ENCODE data around the gene HIVEP3. TPM values are rescaled to one million over a fixed set of nuclear protein-coding genes. Genes with fewer than 3 reads are reported as not detected.

The HIVEP3 gene
- total RNA-seq, 1 donor from 2014 or later, result 38.9 TPM

GRCh38 chr1:41853907-41854306 lies 64.8 kb downstream of the HIVEP3 start:
- intact Hi-C loops (cut with micrococcal nuclease), result no loop called here

- intact Hi-C loops (cut with micrococcal nuclease), result no loop called here
Observed at GRCh38 chr1:41852091-41852490, 66.6 kb downstream of the HIVEP3 start.

GRCh38 chr1:41851589-41851988 lies 67.1 kb downstream of the HIVEP3 start:
- intact Hi-C loops (cut with micrococcal nuclease), result no loop called here

GRCh38 chr1:41850029-41850428 lies 68.7 kb downstream of the HIVEP3 start:
- intact Hi-C loops (cut with micrococcal nuclease), result no loop called here

GRCh38 chr1:41849211-41849759 lies 69.4 kb downstream of the HIVEP3 start:
- intact Hi-C loops (cut with micrococcal nuclease), result no loop called here

- intact Hi-C loops (cut with micrococcal nuclease), result no loop called here
Observed at GRCh38 chr1:41848216-41848952, 70.3 kb downstream of the HIVEP3 start.

GRCh38 chr1:41847733-41848132 lies 71.0 kb downstream of the HIVEP3 start:
- intact Hi-C loops (cut with micrococcal nuclease), result no loop called here

GRCh38 chr1:41846625-41847405 lies 71.9 kb downstream of the HIVEP3 start:
- intact Hi-C loops (cut with micrococcal nuclease), result no loop called here

- intact Hi-C loops (cut with micrococcal nuclease), result no loop called here
Observed at GRCh38 chr1:41844781-41845272, 73.9 kb downstream of the HIVEP3 start.

- intact Hi-C loops (cut with micrococcal nuclease), result no loop called here
Observed at GRCh38 chr1:41844255-41844654, 74.5 kb downstream of the HIVEP3 start.

GRCh38 chr1:41842993-41843755 lies 75.5 kb downstream of the HIVEP3 start:
- intact Hi-C loops (cut with micrococcal nuclease), result no loop called here

GRCh38 chr1:41842326-41842725 lies 76.4 kb downstream of the HIVEP3 start:
- intact Hi-C loops (cut with micrococcal nuclease), result no loop called here

- intact Hi-C loops (cut with micrococcal nuclease), result no loop called here
Observed at GRCh38 chr1:41840592-41841246, 78.0 kb downstream of the HIVEP3 start.

- intact Hi-C loops (cut with micrococcal nuclease), result no loop called here
Observed at GRCh38 chr1:41838266-41838665, 80.5 kb downstream of the HIVEP3 start.

GRCh38 chr1:41837691-41838090 lies 81.0 kb downstream of the HIVEP3 start:
- intact Hi-C loops (cut with micrococcal nuclease), result no loop called here

- intact Hi-C loops (cut with micrococcal nuclease), result no loop called here
Observed at GRCh38 chr1:41835485-41835884, 83.2 kb downstream of the HIVEP3 start.

- intact Hi-C loops (cut with micrococcal nuclease), result no loop called here
Observed at GRCh38 chr1:41833519-41834000, 85.2 kb downstream of the HIVEP3 start.

GRCh38 chr1:41830726-41831125 lies 88.0 kb downstream of the HIVEP3 start:
- intact Hi-C loops (cut with micrococcal nuclease), result no loop called here

GRCh38 chr1:41827991-41828570 lies 90.6 kb downstream of the HIVEP3 start:
- intact Hi-C loops (cut with micrococcal nuclease), result no loop called here

- intact Hi-C loops (cut with micrococcal nuclease), result no loop called here
Observed at GRCh38 chr1:41823471-41823870, 95.3 kb downstream of the HIVEP3 start.

All from T-helper 1 cell treated with Interleukin-12 subunit alpha and Interleukin-12 subunit beta and Interleukin-4 antibody, amounts not matched to agents 30 ng/mL and 1 ng/mL, for 36 hours (primary cell).